Liver (tissue), 9 donors: ENCODE data around the gene MIB2. TPM values are rescaled to one million over a fixed set of nuclear protein-coding genes. Genes with fewer than 3 reads are reported as not detected.

Source experiments
- DNase-seq: peaks from one replicate; pipeline ENCODE4 v3.0.0-alpha.2; 2017; ENCODE audit warnings: low spot score
- H3K27ac ChIP-seq, 2 donors: one replicate each; pipeline ENCODE4 v1.7.0; 2013; ENCODE audit warnings: inconsistent platforms in 2 of 2, low read length in 2 of 2, control low read depth in 1 of 2, low read depth in 1 of 2, mild to moderate bottlenecking in 1 of 2
- H3K27me3 ChIP-seq, 4 donors: one replicate each; pipeline versions ENCODE4 v1.6.1 to v1.7.0; 2013; ENCODE audit warnings: low read length in 3 of 4, inconsistent platforms in 1 of 4, mild to moderate bottlenecking in 1 of 4, moderate library complexity in 1 of 4; ENCODE audit not compliant: control insufficient read depth in 4 of 4, insufficient read depth in 4 of 4
- H3K36me3 ChIP-seq, 4 donors: one replicate each; pipeline versions ENCODE4 v1.6.1 to v1.7.0; 2013; ENCODE audit warnings: low read length in 3 of 4, mild to moderate bottlenecking in 3 of 4, low read depth in 1 of 4, moderate library complexity in 1 of 4; ENCODE audit not compliant: control insufficient read depth in 4 of 4, insufficient read depth in 3 of 4
- H3K4me1 ChIP-seq, 4 donors: one replicate each; pipeline versions ENCODE4 v1.6.1 to v1.7.0; 2013; ENCODE audit warnings: low read length in 3 of 4, mild to moderate bottlenecking in 3 of 4, moderate library complexity in 1 of 4; ENCODE audit not compliant: control insufficient read depth in 4 of 4, insufficient read depth in 4 of 4
- H3K4me3 ChIP-seq, 3 donors: one replicate each; pipeline versions ENCODE4 v1.6.1 to v1.7.0; 2013; ENCODE audit warnings: low read length in 3 of 3, control low read depth in 1 of 3, low read depth in 1 of 3, mild to moderate bottlenecking in 1 of 3
- H3K9ac ChIP-seq, 2 donors: one replicate each; pipeline ENCODE4 v1.7.0; 2013; ENCODE audit warnings: low read length in 2 of 2, mild to moderate bottlenecking in 2 of 2, moderate library complexity in 2 of 2, control low read depth in 1 of 2, low read depth in 1 of 2
- H3K9me3 ChIP-seq, 4 donors: one replicate each; pipeline versions ENCODE4 v1.6.1 to v1.7.0; 2013; ENCODE audit warnings: low read length in 3 of 4; ENCODE audit not compliant: control insufficient read depth in 4 of 4
- ATF3 ChIP-seq: IDR thresholded peaks from 2 replicates; pipeline ENCODE4 v1.6.1; 2016; ENCODE audit warnings: antibody characterized with exemption
- CTCF ChIP-seq: fragments of 150-350 bp; IDR thresholded peaks from 2 replicates; pipeline ENCODE4 v1.5.1; 2017; ENCODE audit warnings: improper control_type of control experiment, low read depth, low read length; ENCODE audit not compliant: missing input control
- EGR1 ChIP-seq, 2 donors: IDR thresholded peaks; 2 replicates each; pipeline ENCODE4 v1.6.1; 2016 to 2018; ENCODE audit warnings: antibody characterized with exemption in 2 of 2, low read depth in 2 of 2
- FOXA1 ChIP-seq: IDR thresholded peaks from 2 replicates; pipeline ENCODE4 v1.6.1; 2016; ENCODE audit warnings: antibody characterized with exemption
- FOXA2 ChIP-seq: IDR thresholded peaks from 2 replicates; pipeline ENCODE4 v1.6.1; 2016; ENCODE audit warnings: antibody characterized with exemption
- GABPA ChIP-seq, 2 donors: IDR thresholded peaks in 1 of 2; conservative IDR thresholded peaks in 1 of 2; 2 replicates each; pipeline ENCODE4 v1.6.1; 2016; ENCODE audit warnings: antibody characterized with exemption in 2 of 2, mild to moderate bottlenecking in 1 of 2, moderate library complexity in 1 of 2
- HNF4G ChIP-seq: IDR thresholded peaks from 2 replicates; pipeline ENCODE4 v1.6.1; 2016; ENCODE audit warnings: antibody characterized with exemption
- JUND ChIP-seq, 2 donors: IDR thresholded peaks; 2 replicates each; pipeline ENCODE4 v1.6.1; 2016; ENCODE audit warnings: antibody characterized with exemption in 2 of 2
- MAX ChIP-seq: IDR thresholded peaks from 2 replicates; pipeline ENCODE4 v1.6.1; 2016; ENCODE audit warnings: antibody characterized with exemption
- NR2F2 ChIP-seq: IDR thresholded peaks from 2 replicates; pipeline ENCODE4 v1.6.1; 2016; ENCODE audit warnings: antibody characterized with exemption
- RAD21 ChIP-seq, 2 donors: IDR thresholded peaks; 2 replicates each; pipeline ENCODE4 v1.6.1; 2016; ENCODE audit warnings: antibody characterized with exemption in 2 of 2, mild to moderate bottlenecking in 2 of 2
- REST ChIP-seq: IDR thresholded peaks from 2 replicates; pipeline ENCODE4 v1.6.1; 2016; ENCODE audit warnings: antibody characterized with exemption, mild to moderate bottlenecking
- RXRA ChIP-seq, 2 donors: IDR thresholded peaks; 2 replicates each; pipeline ENCODE4 v1.6.1; 2017 to 2018; ENCODE audit warnings: antibody characterized with exemption in 2 of 2, mild to moderate bottlenecking in 1 of 2
- SP1 ChIP-seq: IDR thresholded peaks from 2 replicates; pipeline ENCODE4 v1.6.1; 2018; ENCODE audit warnings: antibody characterized with exemption, mild to moderate bottlenecking
- TAF1 ChIP-seq: conservative IDR thresholded peaks from 2 replicates; pipeline ENCODE4 v1.6.1; 2016; ENCODE audit warnings: antibody characterized with exemption, mild to moderate bottlenecking
- ZBTB33 ChIP-seq: IDR thresholded peaks from 2 replicates; pipeline ENCODE4 v1.6.1; 2016; ENCODE audit warnings: antibody characterized with exemption
- WGBS: extraction: QIAGEN DNeasy Blood & Tissue Kit; methylation state at CpG from one replicate; pipeline ENCODE4 v1.1.7; 2013; 5-methylcytosine and 5-hydroxymethylcytosine counted together
- polyA plus RNA-seq, 2 donors: library from polyadenylated mRNA; stranded (reverse) in 1 of 2; unstranded in 1 of 2; fragments of 200-250 nt in 1 of 2; fragments of >200 nt in 1 of 2; fragmentation: Nextera tagmentation in 1 of 2; extraction: Ambion mirVana in 1 of 2; gene quantifications; one replicate each; pipeline versions ENCODE4 v1.2.1 to v1.2.3, GENCODE V29; 2013 to 2015
- total RNA-seq, 2 donors: library from RNA; depleted of rRNA; stranded (reverse); fragments of >200 nt; gene quantifications; one replicate each; pipeline ENCODE4 v1.2.3, GENCODE V29; 2014
- donor health status: healthy.
- donor health status: healthy.
- donor health status: healthy.
- donor health status: healthy.
- donor health status: healthy.

The MIB2 gene
- total and polyA plus RNA-seq, 4 donors: 9.8 to 33.0 (median 19.2) TPM

- WGBS: 96% methylated on average over 3 of the region's 3 CpGs
- H3K4me3 ChIP-seq: no peak overlapping the region
- no peak overlapping the region for H3K27ac ChIP-seq
- no peaks in the 10 kb centered on the region for H3K36me3 ChIP-seq
- H3K9ac ChIP-seq: no peak overlapping the region
- no peaks in the 10 kb centered on the region for H3K9me3 ChIP-seq
- TF ChIP-seq GABPA (IDR thresholded peaks at IDR 0.05 in 1 of 2, conservative IDR thresholded peaks at IDR 0.05 in 1 of 2) (no peak), EGR1 (IDR thresholded peaks at IDR 0.05; ENCODE audit: low read depth in 2 of 2) (no peak), SP1 (no peak), JUND (IDR thresholded peaks at IDR 0.05) (no peak), CTCF (no peak), MAX (no peak), TAF1 (no peak), RXRA (IDR thresholded peaks at IDR 0.05) (no peak), NR2F2 (no peak), HNF4G (no peak)
- H3K4me1 ChIP-seq: peaks cover 8 to 41% (median 36%) of the 10 kb centered on the region in 4 donors
- H3K27me3 ChIP-seq: no peaks in the 10 kb centered on the region
- no peak for DNase-seq
These were observed 3.2 kb upstream of the MIB2 start for GRCh38 chr1:1612104-1612400.

- peaks cover 8 to 50% (median 42%) of the 10 kb centered on the region in 4 donors for H3K4me1 ChIP-seq
- no peak for DNase-seq
- 62% methylated on average over 11 of the region's 11 CpGs for WGBS
These were observed 1.7 kb upstream of the MIB2 start for GRCh38 chr1:1613509-1614082.

More at GRCh38 chr1:1613509-1614082, 1.7 kb upstream of the MIB2 start:
- H3K36me3 ChIP-seq: peaks cover 0 to 6% (median 0%) of the 10 kb centered on the region in 4 donors
- TF ChIP-seq ZBTB33: no peak
- TF ChIP-seq FOXA1: no peak
- no peak for TF ChIP-seq ATF3
- TF ChIP-seq HNF4G: no peak
- TF ChIP-seq SP1: no peak
- TF ChIP-seq RAD21 (IDR thresholded peaks at IDR 0.05): no peak
- TF ChIP-seq REST: no peak
- TF ChIP-seq EGR1 (IDR thresholded peaks at IDR 0.05; ENCODE audit: low read depth in 2 of 2): no peak
- TF ChIP-seq FOXA2: no peak
- no peak for TF ChIP-seq CTCF
- TF ChIP-seq TAF1: no peak
- TF ChIP-seq GABPA (IDR thresholded peaks at IDR 0.05 in 1 of 2, conservative IDR thresholded peaks at IDR 0.05 in 1 of 2): no peak
- TF ChIP-seq JUND (IDR thresholded peaks at IDR 0.05): no peak
- no peak for TF ChIP-seq MAX
- H3K9ac ChIP-seq: no peak overlapping the region
- H3K27ac ChIP-seq: peak overlapping the region in 1 of 2 donors; percentile 94
- H3K9me3 ChIP-seq: no peaks in the 10 kb centered on the region
- H3K4me3 ChIP-seq: no peak overlapping the region
- H3K27me3 ChIP-seq: no peaks in the 10 kb centered on the region
